Measurements from ENCODE around the gene ANKRD29.
A peak's percentile ranks its signal among the peaks of the same experiment; 100 is the strongest.
"Not testable (repeated sequence)": the region's sequence is repeated elsewhere in the genome, so short reads cannot be mapped to it uniquely, and the experiment has no call there.

The ANKRD29 gene

GRCh38 chr18:23613091-23613475, 49.6 kb downstream of the ANKRD29 start:
- not testable (repeated sequence) for DNase-seq

DNA sequence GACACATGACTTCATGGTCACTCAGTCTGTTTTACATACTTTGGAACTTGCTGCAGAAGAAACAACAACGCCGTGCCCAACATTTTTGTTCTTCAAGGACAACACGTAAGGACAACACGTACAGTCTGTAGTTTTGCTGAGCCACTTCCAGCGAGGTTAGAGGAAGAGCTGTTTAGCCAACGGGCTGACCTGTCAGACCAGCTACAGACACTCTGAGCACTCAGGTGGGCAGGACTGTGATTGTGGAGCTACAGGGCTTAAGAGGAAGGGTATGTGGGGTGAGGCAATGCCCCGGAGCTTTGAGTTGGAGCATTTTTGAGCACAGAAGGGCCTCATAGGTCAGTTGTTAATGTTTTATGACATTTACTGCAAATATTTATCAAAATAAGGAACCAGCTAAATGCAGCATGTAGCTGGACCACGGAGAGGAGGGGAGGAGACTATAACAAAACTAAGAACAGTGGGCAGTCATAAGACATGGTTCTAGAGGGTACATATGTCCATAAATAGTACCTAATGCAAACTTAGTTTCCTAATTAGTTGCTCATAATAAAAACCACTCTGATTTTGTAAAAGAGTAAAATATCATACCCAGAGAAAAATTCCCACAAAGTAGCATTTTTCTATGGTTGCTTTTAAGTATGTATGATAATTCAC, 50.1 kb downstream of the ANKRD29 start:
- DNase-seq = no peak

DNA sequence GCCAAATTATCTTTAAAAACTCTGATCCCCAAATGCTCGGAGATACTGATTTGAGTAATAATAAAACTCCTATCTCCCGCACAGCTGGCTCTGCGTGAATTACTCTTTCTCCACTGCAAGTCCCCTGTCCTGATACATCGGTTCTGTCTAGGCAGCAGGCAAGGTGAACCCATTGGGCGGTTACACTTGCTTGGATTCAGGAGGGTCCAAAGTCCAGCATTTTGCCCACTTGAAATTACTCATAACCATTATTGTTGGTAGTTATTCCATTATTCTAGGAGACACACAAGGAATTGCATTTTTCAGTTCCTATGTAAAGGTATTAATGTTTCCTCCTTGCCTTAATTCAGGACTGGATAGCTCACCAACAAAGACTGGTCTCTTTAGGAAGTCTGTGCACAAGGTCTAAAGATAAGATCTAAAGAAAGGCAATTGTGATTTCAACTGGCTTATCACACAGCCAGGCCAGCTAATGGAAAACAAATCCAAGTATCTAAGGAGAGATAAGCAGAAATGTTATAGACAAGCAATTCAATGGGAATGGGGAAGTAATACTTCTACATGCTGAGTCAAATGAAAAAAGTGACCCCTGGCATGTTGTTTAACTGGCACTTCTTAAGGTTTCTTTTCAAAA, 53.2 kb downstream of the ANKRD29 start:
- DNase-seq = no peak

GRCh38 chr18:23608211-23608610, 54.5 kb downstream of the ANKRD29 start:
- DNase-seq = no peak

DNA sequence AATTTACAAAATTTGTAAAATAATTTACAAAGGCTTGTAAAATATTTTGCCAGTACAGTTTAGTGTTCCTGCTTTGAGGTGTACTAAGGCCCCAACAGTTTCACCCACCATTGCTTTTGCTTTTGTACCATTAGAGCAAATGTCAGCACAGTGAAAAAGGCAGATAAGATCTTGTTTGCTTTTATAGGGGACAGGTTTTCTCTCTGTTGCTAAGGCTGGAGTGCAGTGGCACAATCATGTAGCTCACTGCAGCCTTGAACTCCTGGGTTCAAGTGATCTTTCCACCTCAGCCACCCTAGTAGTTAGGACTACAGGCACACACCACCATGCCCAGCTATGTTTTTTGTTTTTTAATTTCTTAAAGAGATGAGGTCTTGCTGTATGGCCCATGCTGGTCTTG, 56.8 kb downstream of the ANKRD29 start:
- no peak for DNase-seq

DNA sequence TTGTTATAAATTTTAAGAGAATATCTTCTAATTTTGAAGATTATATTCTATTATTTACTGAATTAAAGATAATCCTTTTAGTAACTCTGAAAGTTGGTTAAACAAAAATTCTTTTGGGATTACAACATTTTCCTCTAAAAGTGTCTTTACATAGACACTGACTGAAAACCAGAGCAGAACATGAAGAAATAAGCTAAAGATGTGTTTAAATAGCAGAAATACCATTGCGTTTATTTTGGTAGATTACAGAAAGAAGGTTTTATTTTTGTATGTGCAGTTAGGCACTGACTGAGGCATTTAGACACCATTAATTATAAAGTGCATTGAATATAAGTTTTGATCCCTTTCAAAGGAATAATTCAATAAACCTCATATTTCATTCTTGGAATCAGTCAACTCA, 62.9 kb downstream of the ANKRD29 start:
- DNase-seq = no peak

GRCh38 chr18:23596183-23596582, 66.5 kb downstream of the ANKRD29 start:
- DNase-seq = no peak

DNA sequence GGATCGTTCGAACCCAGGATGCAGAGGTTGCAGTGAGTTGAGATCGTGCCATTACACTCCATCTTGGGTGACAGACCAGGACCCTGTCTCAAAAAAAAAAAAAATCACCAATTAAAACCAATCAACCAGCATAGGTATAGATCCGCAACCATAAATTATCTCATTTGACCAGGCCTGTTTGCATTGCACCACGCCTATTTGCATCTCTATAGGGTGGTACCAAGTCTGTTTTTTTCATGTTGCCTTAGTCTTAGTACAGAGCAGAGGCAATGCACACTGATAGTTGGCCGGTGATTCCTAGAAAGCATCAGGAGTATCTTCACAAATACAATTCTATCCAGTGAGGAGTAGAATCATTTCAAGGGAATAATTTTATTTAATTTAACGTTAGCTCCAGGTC, 67.1 kb downstream of the ANKRD29 start:
- DNase-seq = no peak

GRCh38 chr18:23593720-23594119, 69.0 kb downstream of the ANKRD29 start:
- DNase-seq = no peak

DNA sequence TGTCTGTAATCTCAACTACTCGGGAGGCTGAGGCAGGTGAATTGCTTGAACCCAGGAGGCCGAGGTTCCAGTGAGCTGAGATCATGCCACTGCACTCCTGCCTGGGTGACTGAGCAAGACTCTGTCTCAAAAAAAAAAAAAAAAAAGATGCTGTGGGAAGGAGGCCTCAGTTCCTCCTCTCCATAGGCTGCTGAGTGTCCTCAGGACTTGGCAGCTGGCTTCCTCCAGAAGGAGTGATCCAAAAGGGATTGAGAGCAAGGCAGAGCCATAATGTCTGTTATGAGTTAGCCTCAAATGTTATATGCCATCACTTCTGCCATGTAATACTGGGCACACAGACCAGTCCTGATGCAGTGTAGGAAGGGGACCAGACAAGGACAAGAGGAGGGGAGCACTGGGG, 69.8 kb downstream of the ANKRD29 start:
- no peak for DNase-seq

DNA sequence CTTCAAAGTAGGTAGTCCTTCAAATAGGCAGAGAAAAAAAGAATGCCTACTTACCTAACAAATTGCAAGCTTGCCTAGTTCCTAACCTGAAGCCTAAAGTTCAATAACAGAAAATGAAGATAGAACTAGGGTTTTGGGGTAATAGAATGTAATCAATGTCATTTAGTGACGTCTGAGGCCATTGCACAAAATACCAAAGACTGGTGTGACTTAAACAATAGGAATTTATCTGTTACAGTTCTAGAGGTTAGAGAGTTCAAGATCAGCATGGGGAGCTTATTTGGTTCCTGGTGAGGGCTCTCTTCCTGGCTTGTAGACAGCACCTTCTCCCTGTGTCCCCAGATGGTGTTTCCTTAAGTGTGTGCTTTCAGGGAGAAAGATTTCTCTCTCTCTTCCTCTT, 71.7 kb downstream of the ANKRD29 start:
- DNase-seq = no peak

DNA sequence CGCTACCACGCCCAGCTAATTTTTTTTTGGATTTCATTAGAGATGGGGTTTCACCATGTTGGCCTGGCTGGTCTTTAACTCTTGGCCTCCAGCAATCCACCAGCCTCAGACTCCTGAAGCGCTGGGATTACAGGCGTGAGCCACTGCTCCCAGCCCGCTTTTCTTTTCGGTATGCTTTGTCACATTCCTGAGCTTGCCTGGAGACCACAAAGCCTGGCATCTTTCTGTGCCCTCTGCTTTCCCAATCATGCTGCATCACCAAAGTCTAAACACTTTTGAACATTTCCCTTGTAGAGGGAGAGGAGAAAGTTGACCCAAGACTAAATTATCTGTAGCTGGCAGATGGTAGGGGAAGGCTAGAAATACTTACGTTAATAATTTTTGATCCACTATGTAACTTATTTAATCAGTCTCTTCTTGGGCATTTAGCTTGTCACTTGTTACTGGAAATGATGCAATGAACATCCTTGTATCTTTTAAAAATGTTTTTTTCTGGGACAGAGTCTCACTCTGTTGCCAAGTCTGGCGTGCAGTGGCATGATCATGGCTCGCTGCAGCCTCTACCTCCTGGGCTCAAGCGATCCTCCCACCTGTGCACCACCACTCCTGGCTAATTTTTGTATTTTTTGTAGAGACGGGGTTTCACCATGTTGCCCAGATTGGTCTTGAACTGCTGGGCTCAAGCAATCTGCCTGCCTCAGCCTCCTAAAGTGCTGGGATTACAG, 73.7 kb downstream of the ANKRD29 start:
- DNase-seq = no peak

DNA sequence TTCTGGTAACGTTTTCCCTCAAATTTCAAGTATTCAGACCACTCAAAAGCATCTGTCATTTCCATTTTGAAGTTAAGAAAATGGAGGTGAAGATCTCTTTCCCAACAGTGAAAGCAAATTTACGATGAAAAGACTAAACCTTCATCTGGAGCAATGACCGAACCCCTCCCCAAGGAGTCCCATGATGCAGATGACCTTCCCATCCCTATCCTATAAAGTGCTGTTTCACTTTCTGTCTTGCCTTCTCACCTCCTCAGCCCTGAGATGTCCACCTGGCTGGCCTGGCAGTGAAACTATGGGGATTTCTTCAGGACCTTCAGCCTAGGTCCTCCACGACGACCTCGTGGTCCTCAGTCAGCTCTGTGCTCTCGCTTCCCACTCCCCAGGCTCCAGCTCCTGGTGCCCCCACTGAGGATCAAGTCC, 75.5 kb downstream of the ANKRD29 start:
- DNase-seq = no peak

DNA sequence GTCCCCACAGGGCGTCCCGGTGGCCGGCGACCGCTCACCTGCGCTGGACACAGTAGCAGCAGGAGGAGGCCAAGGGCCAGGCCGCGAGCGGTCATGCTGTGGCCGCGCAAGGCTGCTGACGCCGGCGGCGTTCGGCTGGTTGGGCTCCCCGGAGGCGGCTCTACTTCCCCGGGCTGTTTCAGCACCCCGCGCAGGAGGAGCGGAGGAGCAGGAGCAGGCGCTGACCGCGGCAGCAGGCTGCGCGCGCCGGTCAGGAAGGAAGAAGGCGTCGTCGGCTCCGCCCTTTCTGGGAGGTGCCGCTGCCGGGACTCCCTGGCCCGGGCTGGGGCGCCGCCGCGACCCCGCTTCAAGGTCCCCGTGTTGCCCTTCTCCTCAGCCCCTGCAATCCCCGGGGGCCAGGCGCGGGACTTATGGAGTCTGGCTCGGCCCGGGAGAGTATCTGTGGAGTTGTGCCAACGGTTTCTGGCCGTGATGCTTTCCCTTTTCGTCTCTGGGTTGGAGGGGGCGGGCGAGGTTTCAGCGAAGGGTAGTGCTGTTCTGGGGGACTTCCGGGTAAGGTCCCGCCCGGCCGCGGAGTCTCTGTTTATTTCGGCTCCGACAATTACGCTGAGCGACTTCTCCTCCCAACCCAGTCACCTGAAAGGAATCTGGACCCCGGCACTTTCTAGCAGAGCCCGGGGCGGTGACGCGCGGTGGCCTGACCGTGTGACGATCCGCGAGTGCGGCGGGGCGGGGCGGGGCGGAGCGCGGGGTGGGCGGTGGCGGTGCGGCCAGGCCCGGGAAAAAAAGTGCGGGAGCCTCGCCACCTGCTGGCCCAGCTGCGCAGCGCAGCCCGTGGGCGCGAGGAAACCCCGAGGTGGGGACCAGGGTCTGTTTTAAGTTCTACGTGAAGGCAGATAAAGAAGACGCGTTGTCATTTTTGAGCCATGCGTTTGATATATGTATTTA, 76.2 kb downstream of the ANKRD29 start, which contains the start of gene NPC1:
TSS of gene NPC1 (minus strand) at position 258 of the 948 bp plus-strand sequence. CDS start at position 95, 163 bp downstream.
- peak; percentile 81 to 89 (median 84) for DNase-seq

GRCh38 chr18:23585897-23586248, 76.8 kb downstream of the ANKRD29 start:
- no peak for DNase-seq

- no peak for DNase-seq
These were observed 77.5 kb downstream of the ANKRD29 start for GRCh38 chr18:23585007-23585871.

DNA sequence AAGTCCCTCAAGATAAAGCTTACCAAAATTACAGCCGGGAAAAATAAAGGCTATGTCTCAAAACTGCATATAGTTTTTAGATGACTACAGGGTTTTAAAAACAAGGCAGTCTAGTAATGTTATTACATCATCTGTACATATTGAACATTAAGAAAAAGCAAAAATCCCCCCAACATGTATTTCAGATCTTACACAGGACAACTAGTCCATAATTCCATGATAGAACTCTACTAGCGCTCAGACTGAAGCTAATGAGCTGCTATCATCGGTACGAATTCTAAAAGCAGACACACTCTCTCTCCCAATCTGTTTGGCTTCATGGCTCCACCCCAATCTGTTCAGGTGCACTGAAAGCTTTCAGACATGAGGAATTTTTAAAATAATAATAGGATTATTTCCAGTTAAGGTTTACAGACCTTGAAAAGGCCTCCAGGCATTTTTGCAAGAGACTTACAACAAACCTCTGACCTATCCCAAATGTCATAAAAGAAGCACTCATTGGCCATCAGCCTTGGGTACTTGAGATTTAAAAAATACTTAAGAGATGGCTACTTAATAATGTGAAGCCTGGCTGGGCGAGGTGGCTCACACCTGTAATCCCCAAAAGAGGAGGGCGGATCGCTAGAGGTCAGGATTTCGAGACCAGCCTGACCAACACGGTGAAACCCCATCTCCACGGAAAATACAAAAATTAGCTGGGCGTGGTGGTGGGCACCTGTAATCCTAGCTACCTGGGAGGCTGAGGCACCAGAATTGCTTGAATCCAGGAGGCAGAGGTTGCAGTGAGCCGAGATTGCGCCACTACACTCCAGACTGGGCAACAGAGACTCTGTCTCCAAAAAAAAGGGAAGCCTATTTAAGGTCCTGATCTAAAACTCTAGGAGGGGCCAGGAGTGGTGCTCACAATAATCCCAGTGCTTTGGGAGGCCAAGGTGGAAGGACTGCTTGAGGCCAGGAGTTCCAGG, 78.4 kb downstream of the ANKRD29 start:
- DNase-seq = no peak

DNA sequence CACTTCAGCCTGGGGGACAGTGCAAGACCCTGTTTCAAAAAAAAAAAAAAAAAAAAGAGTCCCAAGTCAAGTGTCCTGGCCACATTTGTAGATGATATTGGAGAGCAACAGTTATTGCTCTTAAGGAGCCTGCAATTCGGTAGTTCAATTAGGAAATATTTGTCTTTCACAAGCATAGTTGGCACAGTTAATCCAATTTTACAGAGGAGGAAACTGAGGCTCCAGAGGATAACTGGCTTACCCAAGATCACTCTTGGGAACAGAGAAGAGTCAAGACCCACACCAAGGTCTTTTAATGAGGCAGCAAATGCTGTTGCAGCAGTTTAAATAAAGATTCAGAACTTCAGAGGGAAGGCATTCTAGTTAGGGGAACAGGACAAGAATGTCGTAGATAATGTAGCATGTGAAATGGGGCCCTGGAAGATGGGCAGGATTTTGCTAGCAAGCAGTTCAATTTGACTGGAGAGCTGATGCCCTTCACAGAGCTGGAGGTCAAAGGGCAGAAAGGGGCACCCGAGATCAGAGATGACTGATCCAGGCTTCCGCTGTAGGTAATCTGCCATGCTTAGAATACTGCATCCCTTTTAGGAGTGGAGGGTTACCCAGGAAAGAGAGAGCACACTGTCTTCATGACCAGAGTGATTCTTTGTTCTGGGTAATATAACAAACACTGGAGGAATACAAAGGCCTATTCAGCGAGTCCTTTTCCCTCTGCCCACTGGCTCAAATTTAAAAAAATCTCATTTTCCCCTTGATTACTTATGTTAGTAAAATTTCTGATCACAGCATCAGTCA, 79.4 kb downstream of the ANKRD29 start:
- no peak for DNase-seq

GRCh38 chr18:23580677-23581367, 81.9 kb downstream of the ANKRD29 start:
- no peak for DNase-seq
